Sigmoid colon (tissue), 7 donors: Measurements from ENCODE around the gene IRGC. TPM values are rescaled to one million over a fixed set of nuclear protein-coding genes. Genes with fewer than 3 reads are reported as not detected.

Experiments
- DNase-seq: peaks from one replicate; pipeline ENCODE4 v3.0.0-alpha.2; 2019
- H3K27ac ChIP-seq, 4 donors: fragments of 200-600 bp; sonication (generic); one replicate each; pipeline ENCODE4 v1.5.1; 2016 to 2019; ENCODE audit warnings: mild to moderate bottlenecking in 1 of 4
- H3K27me3 ChIP-seq, 3 donors: fragments of 200-600 bp; sonication (generic); one replicate each; pipeline ENCODE4 v1.5.1; 2019; ENCODE audit warnings: mild to moderate bottlenecking in 1 of 3
- H3K36me3 ChIP-seq, 4 donors: fragments of 200-600 bp; sonication (generic); one replicate each; pipeline ENCODE4 v1.5.1; 2016 to 2019
- H3K4me1 ChIP-seq, 4 donors: fragments of 200-600 bp; sonication (generic); one replicate each; pipeline ENCODE4 v1.5.1; 2017 to 2019
- H3K4me3 ChIP-seq, 4 donors: fragments of 200-600 bp; sonication (generic); one replicate each; pipeline ENCODE4 v1.5.1; 2017 to 2019; ENCODE audit warnings: mild to moderate bottlenecking in 2 of 4, moderate library complexity in 1 of 4
- H3K9me3 ChIP-seq, 4 donors: fragments of 200-600 bp in 3 of 4; sonication (generic) in 3 of 4; one replicate each; pipeline versions ENCODE4 v1.5.1 to v1.6.1; 2013 to 2019
- CTCF ChIP-seq, 4 experiments: fragments of 450-650 bp in 3 of 4; fragments of 200-600 bp in 1 of 4; IDR thresholded peaks; one replicate each; pipeline ENCODE4 v1.5.1; 2016 to 2019; ENCODE audit warnings: antibody characterized with exemption in 4 of 4, mild to moderate bottlenecking in 3 of 4, moderate library complexity in 2 of 4
- EP300 ChIP-seq, 4 donors: sonication (generic); formaldehyde crosslinking; IDR thresholded peaks; one replicate each; pipeline ENCODE4 v1.6.1; 2017; ENCODE audit warnings: antibody characterized with exemption in 4 of 4
- POLR2A ChIP-seq, 2 donors: fragments of 450-650 bp; IDR thresholded peaks; one replicate each; pipeline ENCODE4 v1.6.1; 2016; ENCODE audit warnings: antibody characterized with exemption in 2 of 2, mild to moderate bottlenecking in 2 of 2, moderate library complexity in 2 of 2
- POLR2AphosphoS5 ChIP-seq, 4 donors: sonication (generic); formaldehyde crosslinking; IDR thresholded peaks; one replicate each; pipeline ENCODE4 v1.6.1; 2017; ENCODE audit warnings: antibody characterized with exemption in 4 of 4
- WGBS, 2 donors: extraction: QIAGEN DNeasy Blood & Tissue Kit; methylation state at CpG; one replicate each; pipeline ENCODE4 v1.1.7; 2013; 5-methylcytosine and 5-hydroxymethylcytosine counted together
- intact Hi-C: fragments of 100-400 bp; cut with DNase I; formaldehyde crosslinking; loops from one replicate; pipeline ENCODE4 v1.15.1; 2023
- polyA plus RNA-seq, 3 donors: library from polyadenylated mRNA; stranded (reverse); fragments of 200-250 nt; gene quantifications; one replicate each; pipeline ENCODE4 v1.2.3, GENCODE V29; 2013
- total RNA-seq, 4 donors: library from RNA; depleted of rRNA; stranded (reverse); fragments of >200 nt; gene quantifications; one replicate each; pipeline ENCODE4 v1.1.0, GENCODE V29; 2016
- donor health status: healthy with polysubstance abuse.
- donor health status: Bipolar disorder and iron deficiency.
- donor health status: healthy.

IRGC gene
- total and polyA plus RNA-seq, 7 donors = not detected

- Histone ChIP-seq H3K36me3 (no peaks in the 10 kb centered on the region), H3K9me3 (no peaks in the 10 kb centered on the region), H3K27ac (no peak overlapping the region), H3K4me3 (no peak overlapping the region), H3K27me3 (no peaks in the 10 kb centered on the region), H3K4me1 (no peaks in the 10 kb centered on the region)
- intact Hi-C loops = no loop called here
- 78 to 80% methylated on average over 11 of the region's 11 CpGs for WGBS, 2 donors
- no peak for DNase-seq
- no peak for TF ChIP-seq POLR2A (IDR thresholded peaks at IDR 0.05)
- no peak for TF ChIP-seq CTCF (IDR thresholded peaks at IDR 0.05)
- TF ChIP-seq EP300 (IDR thresholded peaks at IDR 0.05) = no peak
- TF ChIP-seq POLR2AphosphoS5 (IDR thresholded peaks at IDR 0.05) = no peak
Measured at GRCh38 chr19:43682824-43683661, 32.8 kb upstream of the IRGC start.

- no peaks in the 10 kb centered on the region for H3K4me1 ChIP-seq
- intact Hi-C loops = no loop called here
- no peaks in the 10 kb centered on the region for H3K27me3 ChIP-seq
- 40 to 71% methylated on average over 2 of the region's 2 CpGs for WGBS, 2 donors
- H3K27ac ChIP-seq = no peak overlapping the region
- H3K4me3 ChIP-seq = no peak overlapping the region
- DNase-seq = no peak
- TF ChIP-seq EP300 (IDR thresholded peaks at IDR 0.05) (no peak), POLR2A (IDR thresholded peaks at IDR 0.05) (no peak), POLR2AphosphoS5 (IDR thresholded peaks at IDR 0.05) (no peak), CTCF (IDR thresholded peaks at IDR 0.05) (no peak)
- H3K36me3 ChIP-seq = no peaks in the 10 kb centered on the region
- H3K9me3 ChIP-seq = no peaks in the 10 kb centered on the region
Measured at GRCh38 chr19:43683905-43684304, 32.0 kb upstream of the IRGC start.

- H3K27ac ChIP-seq = no peak overlapping the region
- no peaks in the 10 kb centered on the region for H3K36me3 ChIP-seq
- no peaks in the 10 kb centered on the region for H3K27me3 ChIP-seq
- H3K4me3 ChIP-seq = no peak overlapping the region
- no peak for DNase-seq
- no peaks in the 10 kb centered on the region for H3K4me1 ChIP-seq
- no peaks in the 10 kb centered on the region for H3K9me3 ChIP-seq
- intact Hi-C loops = no loop called here
- WGBS, 2 donors = 79 to 89% methylated on average over 1 of the region's 1 CpG
- no peak for TF ChIP-seq CTCF (IDR thresholded peaks at IDR 0.05)
- no peak for TF ChIP-seq POLR2A (IDR thresholded peaks at IDR 0.05)
- TF ChIP-seq EP300 (IDR thresholded peaks at IDR 0.05) = no peak
- TF ChIP-seq POLR2AphosphoS5 (IDR thresholded peaks at IDR 0.05) = no peak
Measured at GRCh38 chr19:43684326-43684725, 31.6 kb upstream of the IRGC start.

GRCh38 chr19:43687660-43687997, 28.2 kb upstream of the IRGC start:
- TF ChIP-seq POLR2A (IDR thresholded peaks at IDR 0.05) = no peak
- TF ChIP-seq EP300 (IDR thresholded peaks at IDR 0.05) = no peak
- TF ChIP-seq CTCF (IDR thresholded peaks at IDR 0.05) = no peak
- no peak for TF ChIP-seq POLR2AphosphoS5 (IDR thresholded peaks at IDR 0.05)
- no peaks in the 10 kb centered on the region for H3K36me3 ChIP-seq
- H3K9me3 ChIP-seq = peaks cover 0 to 13% (median 7%) of the 10 kb centered on the region in 4 donors
- H3K27ac ChIP-seq = no peak overlapping the region
- intact Hi-C loops = no loop called here
- WGBS, 2 donors = 32 to 72% methylated on average over 1 of the region's 1 CpG
- DNase-seq = no peak
- no peaks in the 10 kb centered on the region for H3K4me1 ChIP-seq
- no peak overlapping the region for H3K4me3 ChIP-seq
- H3K27me3 ChIP-seq = no peaks in the 10 kb centered on the region
